SK-N-SH (cell line): Measurements from ENCODE around the gene STX3.

ENCODE experiments used
- CTCF ChIP-seq: fragments of 200-600 bp; sonication (generic); IDR thresholded peaks from 2 replicates; pipeline ENCODE4 v1.6.1; 2017; ENCODE audit warnings: antibody characterized with exemption, mild to moderate bottlenecking, moderate library complexity
- EP300 ChIP-seq, 2 experiments: IDR thresholded peaks; 2 replicates each; pipeline versions ENCODE4 v1.4.0 to v1.6.1; 2012; ENCODE audit warnings: borderline replicate concordance in 1 of 2, low read depth in 1 of 2, low read length in 1 of 2
- FOXM1 ChIP-seq: IDR thresholded peaks from 2 replicates; pipeline ENCODE4 v1.4.0; 2012; ENCODE audit warnings: low read depth, mild to moderate bottlenecking
- MXI1 ChIP-seq: IDR thresholded peaks from 2 replicates; pipeline ENCODE4 v1.6.1; 2012; ENCODE audit warnings: mild to moderate bottlenecking, low read depth, low read length, improper control_type of control experiment
- POLR2AphosphoS5 ChIP-seq: IDR thresholded peaks from 2 replicates; pipeline ENCODE4 v1.6.1; 2012; ENCODE audit warnings: low read depth, low read length
- REST ChIP-seq: IDR thresholded peaks from 2 replicates; pipeline ENCODE4 v1.6.1; 2012; ENCODE audit warnings: mild to moderate bottlenecking, low read depth, low read length, moderate library complexity
- TAF1 ChIP-seq: IDR thresholded peaks from 2 replicates; pipeline ENCODE4 v1.6.1; 2012; ENCODE audit warnings: low read depth, mild to moderate bottlenecking, low read length, moderate library complexity, borderline replicate concordance
- ZBTB33 ChIP-seq: IDR thresholded peaks from 2 replicates; pipeline ENCODE4 v1.4.0; 2012; ENCODE audit warnings: low read depth, borderline replicate concordance

GRCh38 chr11:59818572-59818971 is 63.4 kb downstream of the STX3 start:
- no peak for TF ChIP-seq MXI1
- no peak for TF ChIP-seq CTCF
- TF ChIP-seq EP300 (IDR thresholded peaks at IDR 0.05; ENCODE audit: borderline replicate concordance in 1 of 2, low read depth in 1 of 2, low read length in 1 of 2), result no peak
- no peak for TF ChIP-seq ZBTB33
- no peak for TF ChIP-seq FOXM1
- TF ChIP-seq TAF1, result no peak
- no peak for TF ChIP-seq POLR2AphosphoS5
- no peak for TF ChIP-seq REST
